Keratinocyte (primary cell): ENCODE measurements around the gene OR4D5.

Experiments used
- EZH2 ChIP-seq: IDR thresholded peaks from one replicate; pipeline ENCODE4 v1.6.1; 2012; ENCODE audit warnings: inconsistent platforms, mild to moderate bottlenecking, low read length, moderate library complexity
- TF ChIP-seq, protein P1 (sequence below), 3 experiments: IDR thresholded peaks in 1 of 3; conservative IDR thresholded peaks in 1 of 3; optimal IDR thresholded peaks in 1 of 3; 2 replicates in 2 of 3; 3 replicates in 1 of 3; pipeline versions ENCODE3 to v1.5.1; 2011; ENCODE audit warnings: low read length in 3 of 3, mild to moderate bottlenecking in 3 of 3, moderate library complexity in 2 of 3, control low read depth in 1 of 3, inconsistent platforms in 1 of 3; ENCODE audit not compliant: insufficient read depth in 2 of 3; ENCODE audit errors: extremely low read depth in 1 of 3

DNA sequence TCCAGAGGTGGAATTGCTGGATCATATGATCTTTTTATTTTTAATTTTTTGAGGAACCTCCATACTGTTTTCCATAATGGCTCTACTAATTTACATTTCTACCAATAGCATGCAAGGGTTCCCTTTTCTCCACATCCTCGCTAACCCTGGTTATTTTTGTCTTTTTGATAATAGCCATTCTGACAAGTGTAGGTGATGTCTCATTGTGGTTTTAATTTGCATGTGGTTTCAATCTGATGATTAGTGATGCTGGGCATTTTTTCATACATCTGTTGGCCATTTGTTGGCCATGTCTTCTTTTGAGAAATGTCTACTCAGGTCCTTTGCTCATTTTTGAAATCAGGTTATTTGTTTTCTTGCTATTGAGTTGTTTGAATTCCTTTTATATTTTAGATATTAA lies 15.4 kb upstream of the OR4D5 start:
- TF ChIP-seq, protein P1, sequence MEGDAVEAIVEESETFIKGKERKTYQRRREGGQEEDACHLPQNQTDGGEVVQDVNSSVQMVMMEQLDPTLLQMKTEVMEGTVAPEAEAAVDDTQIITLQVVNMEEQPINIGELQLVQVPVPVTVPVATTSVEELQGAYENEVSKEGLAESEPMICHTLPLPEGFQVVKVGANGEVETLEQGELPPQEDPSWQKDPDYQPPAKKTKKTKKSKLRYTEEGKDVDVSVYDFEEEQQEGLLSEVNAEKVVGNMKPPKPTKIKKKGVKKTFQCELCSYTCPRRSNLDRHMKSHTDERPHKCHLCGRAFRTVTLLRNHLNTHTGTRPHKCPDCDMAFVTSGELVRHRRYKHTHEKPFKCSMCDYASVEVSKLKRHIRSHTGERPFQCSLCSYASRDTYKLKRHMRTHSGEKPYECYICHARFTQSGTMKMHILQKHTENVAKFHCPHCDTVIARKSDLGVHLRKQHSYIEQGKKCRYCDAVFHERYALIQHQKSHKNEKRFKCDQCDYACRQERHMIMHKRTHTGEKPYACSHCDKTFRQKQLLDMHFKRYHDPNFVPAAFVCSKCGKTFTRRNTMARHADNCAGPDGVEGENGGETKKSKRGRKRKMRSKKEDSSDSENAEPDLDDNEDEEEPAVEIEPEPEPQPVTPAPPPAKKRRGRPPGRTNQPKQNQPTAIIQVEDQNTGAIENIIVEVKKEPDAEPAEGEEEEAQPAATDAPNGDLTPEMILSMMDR (optimal IDR thresholded peaks at IDR 0.05 in 1 of 3, IDR thresholded peaks at IDR 0.05 in 1 of 3, conservative IDR thresholded peaks at IDR 0.05 in 1 of 3; ENCODE audit: extremely low read depth in 1 of 3, insufficient read depth in 2 of 3, low read length in 3 of 3), result no peak
- no peak for TF ChIP-seq EZH2
